ENCODE data around the gene MYLK.
A peak's percentile ranks its signal among the peaks of the same experiment; 100 is the strongest.
"Not testable (repeated sequence)": the region's sequence is repeated elsewhere in the genome, so short reads cannot be mapped to it uniquely, and the experiment has no call there.

The MYLK gene

GRCh38 chr3:123719862-123720453 is 164.2 kb downstream of the MYLK start:
- DNase-seq, result no peak

- DNase-seq, result peak; percentile 13 to 32
These were observed 164.9 kb downstream of the MYLK start for GRCh38 chr3:123719061-123719756.

- no peak for DNase-seq
These were observed 166.0 kb downstream of the MYLK start for GRCh38 chr3:123718108-123718507.

GRCh38 chr3:123717451-123717850 is 166.7 kb downstream of the MYLK start:
- DNase-seq, result not testable (repeated sequence)

GRCh38 chr3:123716411-123716810 is 167.7 kb downstream of the MYLK start:
- DNase-seq, result no peak

GRCh38 chr3:123713211-123713610 is 170.9 kb downstream of the MYLK start:
- no peak for DNase-seq

GRCh38 chr3:123712077-123712860 is 171.9 kb downstream of the MYLK start:
- no peak for DNase-seq

- no peak for DNase-seq
These were observed 172.8 kb downstream of the MYLK start for GRCh38 chr3:123711356-123711755.

GRCh38 chr3:123708531-123708930 is 175.6 kb downstream of the MYLK start:
- no peak for DNase-seq

- DNase-seq, result not testable (repeated sequence)
These were observed 176.5 kb downstream of the MYLK start for GRCh38 chr3:123707641-123708040.

GRCh38 chr3:123706871-123707270 is 177.3 kb downstream of the MYLK start:
- no peak for DNase-seq

GRCh38 chr3:123705488-123706285 is 178.4 kb downstream of the MYLK start:
- no peak for DNase-seq

- DNase-seq, result not testable (repeated sequence)
These were observed 180.5 kb downstream of the MYLK start for GRCh38 chr3:123703663-123704062.

- no peak for DNase-seq
These were observed 181.4 kb downstream of the MYLK start for GRCh38 chr3:123702720-123703119.

- DNase-seq, result peak in 1 of 2 experiments; percentile 3
These were observed 182.1 kb downstream of the MYLK start for GRCh38 chr3:123702057-123702456.

- no peak for DNase-seq
These were observed 183.1 kb downstream of the MYLK start for GRCh38 chr3:123700791-123701722.

- DNase-seq, result no peak
These were observed 185.3 kb downstream of the MYLK start for GRCh38 chr3:123698813-123699212.

GRCh38 chr3:123696808-123697207 is 187.3 kb downstream of the MYLK start:
- DNase-seq, result no peak

GRCh38 chr3:123695731-123696640 is 188.1 kb downstream of the MYLK start:
- DNase-seq, result no peak

- no peak for DNase-seq
These were observed 189.0 kb downstream of the MYLK start for GRCh38 chr3:123695152-123695551.
